ENCODE data around the gene CSKMT. TPM values are rescaled to one million over a fixed set of nuclear protein-coding genes. Genes with fewer than 3 reads are reported as not detected.

The CSKMT gene
- total RNA-seq, 1 donor from 2014 or later, result 21.3 TPM

DNA sequence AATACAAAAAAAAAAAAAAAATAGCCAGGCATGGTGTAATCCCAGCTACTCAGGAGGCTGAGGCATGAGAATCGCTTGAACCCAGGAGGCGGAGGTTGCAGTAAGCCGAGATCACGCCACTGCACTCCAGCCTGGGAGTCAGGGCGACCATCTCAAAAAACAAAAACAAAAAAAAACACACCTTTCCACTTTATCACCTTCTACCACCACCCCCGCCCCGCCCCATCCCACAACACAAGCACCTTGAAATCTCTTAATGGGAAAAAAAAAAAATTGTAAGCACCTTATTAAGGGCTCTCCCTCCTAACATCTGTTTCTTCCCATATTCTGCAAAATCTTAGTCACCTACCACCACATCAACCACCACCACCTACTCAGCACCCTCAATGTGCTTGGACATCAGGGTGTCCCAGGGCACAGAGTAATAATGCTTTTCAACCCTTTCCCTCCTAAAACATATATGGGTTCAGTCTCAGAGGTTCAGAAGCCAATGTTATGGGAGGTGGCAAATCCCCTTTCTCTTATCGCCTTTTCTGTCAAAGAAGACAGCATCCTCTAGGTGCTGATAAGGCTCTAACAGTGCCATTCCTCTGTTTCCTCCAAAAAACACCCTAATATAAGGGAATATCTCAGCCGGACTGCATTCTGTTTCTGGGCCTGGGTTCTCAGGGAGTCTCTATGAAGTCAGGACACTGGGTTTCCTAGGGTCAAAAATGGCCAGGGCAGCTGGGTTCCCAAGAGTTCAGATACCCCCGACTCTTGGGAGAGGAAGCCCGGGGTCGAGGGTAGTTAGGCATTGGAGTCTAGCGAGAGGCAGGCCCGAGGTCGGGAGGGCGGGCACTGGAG, 12.7 kb upstream of the CSKMT start:
- no peak for FAIRE-seq
- TF ChIP-seq, protein P1, sequence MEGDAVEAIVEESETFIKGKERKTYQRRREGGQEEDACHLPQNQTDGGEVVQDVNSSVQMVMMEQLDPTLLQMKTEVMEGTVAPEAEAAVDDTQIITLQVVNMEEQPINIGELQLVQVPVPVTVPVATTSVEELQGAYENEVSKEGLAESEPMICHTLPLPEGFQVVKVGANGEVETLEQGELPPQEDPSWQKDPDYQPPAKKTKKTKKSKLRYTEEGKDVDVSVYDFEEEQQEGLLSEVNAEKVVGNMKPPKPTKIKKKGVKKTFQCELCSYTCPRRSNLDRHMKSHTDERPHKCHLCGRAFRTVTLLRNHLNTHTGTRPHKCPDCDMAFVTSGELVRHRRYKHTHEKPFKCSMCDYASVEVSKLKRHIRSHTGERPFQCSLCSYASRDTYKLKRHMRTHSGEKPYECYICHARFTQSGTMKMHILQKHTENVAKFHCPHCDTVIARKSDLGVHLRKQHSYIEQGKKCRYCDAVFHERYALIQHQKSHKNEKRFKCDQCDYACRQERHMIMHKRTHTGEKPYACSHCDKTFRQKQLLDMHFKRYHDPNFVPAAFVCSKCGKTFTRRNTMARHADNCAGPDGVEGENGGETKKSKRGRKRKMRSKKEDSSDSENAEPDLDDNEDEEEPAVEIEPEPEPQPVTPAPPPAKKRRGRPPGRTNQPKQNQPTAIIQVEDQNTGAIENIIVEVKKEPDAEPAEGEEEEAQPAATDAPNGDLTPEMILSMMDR (IDR thresholded peaks at IDR 0.05; ENCODE audit: insufficient read depth, low read length, severe bottlenecking), result no peak

DNA sequence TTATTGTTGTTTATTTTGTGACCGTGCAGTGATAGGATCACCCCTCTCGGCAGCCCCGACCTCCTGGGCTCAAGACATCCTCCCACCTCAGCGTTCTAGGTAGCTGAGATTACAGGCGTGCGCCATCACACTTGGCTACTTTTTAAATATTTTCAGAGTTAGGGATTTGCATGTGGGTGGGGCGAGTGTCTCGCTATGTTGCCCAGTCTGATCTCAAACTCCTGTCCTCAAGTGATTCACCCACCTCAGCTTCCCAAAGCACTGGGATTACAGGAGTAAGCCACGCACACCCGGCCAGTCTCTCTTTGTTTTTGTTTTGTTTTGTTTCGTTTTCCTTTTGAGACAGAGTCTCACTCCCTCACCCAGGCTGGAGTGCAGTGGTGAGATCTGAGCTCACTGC, 10.8 kb upstream of the CSKMT start:
- no peak for FAIRE-seq
- TF ChIP-seq, protein P1 (IDR thresholded peaks at IDR 0.05; ENCODE audit: insufficient read depth, low read length, severe bottlenecking), result no peak

More for the DNA sequence above, 12.7 kb upstream of the CSKMT start:
- no peak for DNase-seq (ENCODE audit: low read depth)
- Histone ChIP-seq H3K36me3 (ENCODE audit: control insufficient read depth, insufficient read depth, low read length) (peaks cover 14% of the 10 kb centered on the region), H3K4me3 (ENCODE audit: low read depth, low read length) (peak overlapping the region; percentile 57), H3K27me3 (ENCODE audit: control insufficient read depth, insufficient read depth, low read length) (no peaks in the 10 kb centered on the region)

DNA sequence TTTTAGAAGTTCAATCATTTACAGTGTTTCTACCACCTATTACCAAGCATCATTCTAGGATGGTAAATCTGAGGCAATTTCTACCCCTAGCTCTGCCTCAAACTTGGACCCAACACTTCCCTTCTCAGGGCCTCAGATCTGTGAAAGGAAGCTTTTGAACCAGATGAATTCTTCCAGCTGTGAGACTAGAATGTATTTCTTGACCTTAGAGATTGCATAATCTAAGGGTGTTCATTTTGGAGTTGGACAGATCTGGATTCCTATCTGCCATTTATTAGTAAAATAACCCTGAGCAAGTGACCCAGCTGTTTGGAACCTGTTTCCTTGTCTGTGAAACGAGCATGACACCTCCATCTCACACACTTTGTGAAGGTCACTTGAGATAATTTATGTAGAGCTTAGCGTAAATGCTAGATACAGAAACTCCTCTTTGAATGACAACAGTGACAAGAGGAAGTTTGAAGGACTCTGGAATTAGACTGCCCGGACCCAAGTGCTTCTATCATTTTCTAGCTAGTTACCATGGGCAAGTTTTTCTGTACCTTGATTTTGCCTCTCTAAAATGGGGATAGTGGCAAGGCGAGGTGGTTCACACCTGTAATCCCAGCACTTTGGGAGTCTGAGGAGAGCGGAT, 8.2 kb upstream of the CSKMT start:
- TF ChIP-seq, protein P1 (IDR thresholded peaks at IDR 0.05; ENCODE audit: insufficient read depth, low read length, severe bottlenecking), result no peak
- no peaks in the 10 kb centered on the region for H3K36me3 ChIP-seq (ENCODE audit: control insufficient read depth, insufficient read depth, low read length)
- no peak overlapping the region for H3K4me3 ChIP-seq (ENCODE audit: low read depth, low read length)
- no peaks in the 10 kb centered on the region for H3K27me3 ChIP-seq (ENCODE audit: control insufficient read depth, insufficient read depth, low read length)
- no peak for DNase-seq (ENCODE audit: low read depth)
- no peak for FAIRE-seq

More for the DNA sequence above, 10.8 kb upstream of the CSKMT start:
- no peak overlapping the region for H3K4me3 ChIP-seq (ENCODE audit: low read depth, low read length)
- DNase-seq (ENCODE audit: low read depth), result no peak
- no peaks in the 10 kb centered on the region for H3K27me3 ChIP-seq (ENCODE audit: control insufficient read depth, insufficient read depth, low read length)
- H3K36me3 ChIP-seq (ENCODE audit: control insufficient read depth, insufficient read depth, low read length), result peaks cover 4% of the 10 kb centered on the region

DNA sequence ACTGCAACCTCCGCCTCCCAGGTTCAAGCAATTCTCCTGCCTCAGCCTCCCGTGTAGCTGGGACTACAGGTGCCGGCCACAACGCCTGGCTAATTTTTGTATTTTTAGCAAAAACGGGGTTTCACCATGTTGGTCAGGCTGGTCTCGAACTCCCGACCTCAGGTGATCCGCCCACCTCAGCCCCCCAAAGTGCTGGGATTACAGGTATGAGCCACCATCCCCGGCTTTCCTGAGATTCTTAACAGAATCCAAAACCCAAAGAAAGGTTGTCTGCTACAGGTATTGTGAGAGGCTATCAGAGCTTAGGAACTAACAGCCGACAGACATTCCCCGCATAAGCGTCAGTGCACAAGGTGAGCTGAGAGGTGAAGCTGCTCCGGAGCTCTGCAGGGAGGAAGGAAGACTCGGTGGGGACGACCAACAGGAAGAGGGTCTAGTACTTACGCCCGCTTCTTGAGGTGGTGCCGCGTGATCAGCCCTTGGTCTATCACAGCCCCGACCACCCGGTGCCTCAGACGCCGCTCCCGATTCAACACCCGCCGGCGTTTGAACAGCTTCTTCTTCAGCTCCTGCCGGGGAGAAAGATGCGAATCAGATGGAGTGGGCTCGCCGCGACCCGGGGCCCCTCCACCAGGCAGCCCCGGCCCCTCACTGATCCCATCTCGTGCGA, 572 bp upstream of the CSKMT start:
- Histone ChIP-seq H3K36me3 (ENCODE audit: control insufficient read depth, insufficient read depth, low read length) (peaks cover 12% of the 10 kb centered on the region), H3K27me3 (ENCODE audit: control insufficient read depth, insufficient read depth, low read length) (no peaks in the 10 kb centered on the region), H3K4me3 (ENCODE audit: low read depth, low read length) (peak overlapping the region; percentile 80)
- FAIRE-seq, result no peak
- TF ChIP-seq, protein P1 (IDR thresholded peaks at IDR 0.05; ENCODE audit: insufficient read depth, low read length, severe bottlenecking), result no peak
- DNase-seq (ENCODE audit: low read depth), result peak; percentile 63

DNA sequence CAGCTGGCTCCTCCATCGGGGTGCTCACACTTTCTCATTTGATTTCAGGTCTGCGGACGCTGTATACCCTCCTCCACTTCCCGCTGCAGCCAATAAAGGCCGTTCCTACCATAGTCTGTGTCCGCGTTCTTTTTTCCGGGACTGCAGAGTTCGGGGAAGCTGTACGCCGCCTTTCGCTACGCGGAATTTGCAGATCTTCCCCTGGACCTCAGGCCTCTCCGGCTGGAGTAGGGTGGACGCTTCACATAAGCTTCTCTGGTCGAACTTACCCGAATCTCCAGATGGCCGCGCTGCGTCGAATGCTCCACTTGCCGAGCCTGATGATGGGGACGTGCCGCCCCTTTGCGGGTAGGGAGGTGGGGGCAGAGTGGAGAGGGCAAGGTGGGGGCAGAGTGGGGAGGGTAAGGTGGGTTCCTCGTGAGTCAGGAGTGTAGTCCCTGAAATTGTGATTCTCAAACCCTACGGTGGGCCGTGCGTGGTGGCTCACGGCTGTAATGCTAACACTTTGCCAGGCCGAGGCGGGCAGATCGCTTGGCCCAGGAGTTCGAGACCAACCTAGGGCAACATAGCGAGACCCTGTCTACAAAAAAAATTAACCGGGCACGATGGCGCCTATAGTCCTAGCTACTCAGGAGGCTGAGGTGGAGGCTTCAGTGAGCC, 617 bp downstream of the CSKMT start:
- Histone ChIP-seq H3K27me3 (ENCODE audit: control insufficient read depth, insufficient read depth, low read length) (no peaks in the 10 kb centered on the region), H3K36me3 (ENCODE audit: control insufficient read depth, insufficient read depth, low read length) (peaks cover 12% of the 10 kb centered on the region), H3K4me3 (ENCODE audit: low read depth, low read length) (peak overlapping the region; percentile 80)
- FAIRE-seq, result no peak
- TF ChIP-seq, protein P1 (IDR thresholded peaks at IDR 0.05; ENCODE audit: insufficient read depth, low read length, severe bottlenecking), result no peak
- no peak for DNase-seq (ENCODE audit: low read depth)

All from bronchial epithelial cell (primary cell).